Psoas muscle (tissue), 8 donors: ENCODE results near the gene RDX. TPM values are rescaled to one million over a fixed set of nuclear protein-coding genes. Genes with fewer than 3 reads are reported as not detected.

Experiments
- ATAC-seq, 4 donors: fragments of 200-7000 bp; cut with Tn5 transposase; one replicate each; pipeline ENCODE4 v1.9.1; 2020; ENCODE audit warnings: moderate library complexity in 3 of 4, mild to moderate bottlenecking in 2 of 4
- DNase-seq, 2 donors: peaks; one replicate each; pipeline ENCODE4 v3.0.0-alpha.2; 2020
- H3K27ac ChIP-seq: fragments of 200-600 bp; one replicate; pipeline ENCODE4 v1.8.0; 2022
- H3K27me3 ChIP-seq, 3 donors: fragments of 200-600 bp in 1 of 3; one replicate each; pipeline versions ENCODE4 v1.6.1 to v1.8.0; 2013 to 2022; ENCODE audit warnings: low read length in 2 of 3, mild to moderate bottlenecking in 2 of 3, moderate library complexity in 1 of 3; ENCODE audit not compliant: insufficient read depth in 3 of 3
- H3K36me3 ChIP-seq, 2 donors: fragments of 200-600 bp in 1 of 2; one replicate each; pipeline versions ENCODE4 v1.6.1 to v1.8.0; 2013 to 2022; ENCODE audit warnings: low read depth in 1 of 2, mild to moderate bottlenecking in 1 of 2, moderate library complexity in 1 of 2; ENCODE audit not compliant: insufficient read depth in 1 of 2
- H3K4me1 ChIP-seq: fragments of 200-600 bp; one replicate; pipeline ENCODE4 v1.8.0; 2022
- H3K4me3 ChIP-seq: fragments of 200-600 bp; one replicate; pipeline ENCODE4 v1.8.0; 2022; ENCODE audit warnings: mild to moderate bottlenecking
- H3K9me3 ChIP-seq: fragments of 200-600 bp; one replicate; pipeline ENCODE4 v1.8.0; 2022
- CTCF ChIP-seq: fragments of 200-600 bp; IDR thresholded peaks from one replicate; pipeline ENCODE4 v1.8.0; 2022; ENCODE audit warnings: antibody characterized with exemption
- WGBS, 3 donors: extraction: QIAGEN DNeasy Blood & Tissue Kit; methylation state at CpG; one replicate each; pipeline versions ENCODE4 v1.1.6 to v1.1.7; 2013; 5-methylcytosine and 5-hydroxymethylcytosine counted together
- intact Hi-C, 2 donors: fragments of 100-400 bp; cut with DNase I; formaldehyde crosslinking; loops; one replicate each; pipeline versions ENCODE4 v1.11.0 to v1.14.2; 2022
- polyA plus RNA-seq, 3 donors: library from polyadenylated mRNA; stranded (reverse); fragments of 200-250 nt; gene quantifications; one replicate each; pipeline ENCODE4 v1.2.3, GENCODE V29; 2013
- total RNA-seq, 4 donors: library from RNA; stranded (reverse); fragmentation: NEBNext Ultra II Directional in 2 of 4; extraction: Animal tissue kit (Norgen Biotek cat#: 25700) in 2 of 4; gene quantifications; one replicate each; pipeline versions ENCODE4 v1.2.1 to v1.2.4, GENCODE V29; 2021 to 2023
- donor health status: healthy with polysubstance abuse.
- donor health status: DM: no; HTN: no; CAD: no; lungs with moderate emphysema.
- donor health status: Bipolar disorder and iron deficiency.
- donor health status: healthy.
- donor health status: DM: yes; HTN: yes; CAD: no.
- donor health status: DM: no; HTN: no; CAD: no.
- donor health status: DM: no; HTN: no; CAD: no.
- donor health status: DM: yes; HTN: yes; CAD: no.

RDX gene
- total and polyA plus RNA-seq, 7 donors = 27.8 to 206 (median 115) TPM

- DNase-seq (no peak), ATAC-seq (no peak)
- Histone ChIP-seq H3K27ac (no peak overlapping the region), H3K27me3 (no peaks in the 10 kb centered on the region), H3K4me1 (no peaks in the 10 kb centered on the region), H3K9me3 (no peaks in the 10 kb centered on the region), H3K4me3 (no peak overlapping the region), H3K36me3 (no peaks in the 10 kb centered on the region)
- intact Hi-C loops = no loop called here
- 71 to 77% (median 73%) methylated on average over 5 of the region's 5 CpGs for WGBS, 3 donors
- no peak for TF ChIP-seq CTCF
Observed at GRCh38 chr11:110338684-110339083, 42.3 kb upstream of the RDX start.

GRCh38 chr11:110337570-110338193 is 41.3 kb upstream of the RDX start:
- Histone ChIP-seq H3K4me3 (no peak overlapping the region), H3K4me1 (no peaks in the 10 kb centered on the region), H3K27ac (no peak overlapping the region), H3K36me3 (no peaks in the 10 kb centered on the region), H3K27me3 (no peaks in the 10 kb centered on the region), H3K9me3 (no peaks in the 10 kb centered on the region)
- no peak for ATAC-seq
- 80 to 81% (median 80%) methylated on average over 4 of the region's 4 CpGs for WGBS, 3 donors
- intact Hi-C loops = no loop called here
- no peak for TF ChIP-seq CTCF
- DNase-seq = no peak

GRCh38 chr11:110336054-110336453 is 39.6 kb upstream of the RDX start:
- no peaks in the 10 kb centered on the region for H3K27me3 ChIP-seq
- no peak overlapping the region for H3K27ac ChIP-seq
- 79 to 85% (median 81%) methylated on average over 3 of the region's 3 CpGs for WGBS, 3 donors
- H3K36me3 ChIP-seq = no peaks in the 10 kb centered on the region
- ATAC-seq (no peak), DNase-seq (no peak)
- no peak for TF ChIP-seq CTCF
- H3K4me3 ChIP-seq = no peak overlapping the region
- H3K4me1 ChIP-seq = no peaks in the 10 kb centered on the region
- no peaks in the 10 kb centered on the region for H3K9me3 ChIP-seq
- intact Hi-C loops = no loop called here

- no peaks in the 10 kb centered on the region for H3K36me3 ChIP-seq
- whole genome bisulfite sequencing, 3 donors = 69 to 80% (median 71%) methylated on average over 4 of the region's 4 CpGs
- no peak for ATAC-seq
Observed at GRCh38 chr11:110335358-110335757, 38.9 kb upstream of the RDX start.

More at GRCh38 chr11:110335358-110335757, 38.9 kb upstream of the RDX start:
- Histone ChIP-seq H3K4me1 (no peaks in the 10 kb centered on the region), H3K4me3 (no peak overlapping the region), H3K9me3 (no peaks in the 10 kb centered on the region), H3K27ac (no peak overlapping the region), H3K27me3 (no peaks in the 10 kb centered on the region)
- DNase-seq = no peak
- intact Hi-C loops = no loop called here
- no peak for TF ChIP-seq CTCF
